Stimulated activated CD4-positive, alpha-beta T cell treated with anti-CD3 and anti-CD28 coated beads, Interleukin-4, amount 100 ng/mL, for 24 hours (primary cell): Measurements from ENCODE around the gene CPPED1.

Experiments
- DNase-seq: peaks from one replicate; pipeline ENCODE4 v3.0.0-alpha.2; 2020

The CPPED1 gene

GRCh38 chr16:12728469-12728868 is 75.2 kb downstream of the CPPED1 start:
- no peak for DNase-seq

- DNase-seq, result no peak
Observed at GRCh38 chr16:12724226-12724625, 79.5 kb downstream of the CPPED1 start.

- no peak for DNase-seq
Observed at GRCh38 chr16:12723681-12724080, 80.0 kb downstream of the CPPED1 start.

GRCh38 chr16:12721841-12722421 is 81.8 kb downstream of the CPPED1 start:
- no peak for DNase-seq

- no peak for DNase-seq
Observed at GRCh38 chr16:12719972-12720371, 83.7 kb downstream of the CPPED1 start.

GRCh38 chr16:12716658-12717057 is 87.0 kb downstream of the CPPED1 start:
- DNase-seq, result no peak

- no peak for DNase-seq
Observed at GRCh38 chr16:12709807-12710206, 93.9 kb downstream of the CPPED1 start.

GRCh38 chr16:12708266-12708665 is 95.4 kb downstream of the CPPED1 start:
- DNase-seq, result no peak

- no peak for DNase-seq
Observed at GRCh38 chr16:12706628-12707027, 97.1 kb downstream of the CPPED1 start.

- no peak for DNase-seq
Observed at GRCh38 chr16:12704492-12705111, 99.1 kb downstream of the CPPED1 start.

GRCh38 chr16:12703935-12704334 is 99.8 kb downstream of the CPPED1 start:
- DNase-seq, result no peak

GRCh38 chr16:12700161-12700560 is 103.5 kb downstream of the CPPED1 start:
- no peak for DNase-seq

GRCh38 chr16:12699161-12699560 is 104.5 kb downstream of the CPPED1 start:
- no peak for DNase-seq

- no peak for DNase-seq
Observed at GRCh38 chr16:12697437-12697836, 106.2 kb downstream of the CPPED1 start.

- no peak for DNase-seq
Observed at GRCh38 chr16:12695454-12695853, 108.2 kb downstream of the CPPED1 start.

- no peak for DNase-seq
Observed at GRCh38 chr16:12690024-12690423, 113.7 kb downstream of the CPPED1 start.

- no peak for DNase-seq
Observed at GRCh38 chr16:12688951-12689850, 114.5 kb downstream of the CPPED1 start.

GRCh38 chr16:12685806-12686205 is 117.9 kb downstream of the CPPED1 start:
- no peak for DNase-seq

GRCh38 chr16:12682432-12683165 is 121.1 kb downstream of the CPPED1 start:
- DNase-seq, result no peak

GRCh38 chr16:12681653-12682052 is 122.0 kb downstream of the CPPED1 start:
- DNase-seq, result no peak

GRCh38 chr16:12680531-12680930 is 123.2 kb downstream of the CPPED1 start:
- no peak for DNase-seq

GRCh38 chr16:12679660-12680272 is 123.9 kb downstream of the CPPED1 start:
- no peak for DNase-seq

GRCh38 chr16:12678983-12679382 is 124.7 kb downstream of the CPPED1 start:
- DNase-seq, result no peak
